ENCODE data around the gene KIT.
"Not testable (repeated sequence)": the region's sequence is repeated elsewhere in the genome, so short reads cannot be mapped to it uniquely, and the experiment has no call there.

KIT gene

GRCh38 chr4:54657551-54658251, at the start of gene KIT:
Gene KIT, plus strand, starts transcription at chr4:54657957. Its CDS starts 58 bp downstream, at chr4:54658015.
- Mint-ChIP-seq H3K36me3 (no peaks in the 10 kb centered on the region), H3K9me3 (no peaks in the 10 kb centered on the region), H3K27ac (no peak within 1 kb of the TSS), H3K27me3 (peaks cover 70% of the 10 kb centered on the region), H3K4me3 (peak within 1 kb of the TSS; percentile 69), H3K4me1 (peaks cover 22% of the 10 kb centered on the region)
- CTCF ChIA-PET: no interaction called here
- peak; percentile 34 for DNase-seq

- CTCF ChIA-PET: no interaction called here
- DNase-seq: no peak
- Mint-ChIP-seq H3K27ac (no peak overlapping the region), H3K36me3 (no peaks in the 10 kb centered on the region), H3K9me3 (no peaks in the 10 kb centered on the region), H3K4me3 (no peak overlapping the region), H3K27me3 (no peaks in the 10 kb centered on the region), H3K4me1 (no peaks in the 10 kb centered on the region)
These were observed 48.4 kb upstream of the KIT start for GRCh38 chr4:54609310-54609709.

GRCh38 chr4:54614149-54614548, 43.6 kb upstream of the KIT start:
- CTCF ChIA-PET: no interaction called here
- no peak overlapping the region for H3K27ac Mint-ChIP-seq
- H3K9me3 Mint-ChIP-seq: no peaks in the 10 kb centered on the region
- no peak overlapping the region for H3K4me3 Mint-ChIP-seq
- DNase-seq: no peak
- peaks cover 4% of the 10 kb centered on the region for H3K27me3 Mint-ChIP-seq
- no peaks in the 10 kb centered on the region for H3K4me1 Mint-ChIP-seq
- no peaks in the 10 kb centered on the region for H3K36me3 Mint-ChIP-seq

DNA sequence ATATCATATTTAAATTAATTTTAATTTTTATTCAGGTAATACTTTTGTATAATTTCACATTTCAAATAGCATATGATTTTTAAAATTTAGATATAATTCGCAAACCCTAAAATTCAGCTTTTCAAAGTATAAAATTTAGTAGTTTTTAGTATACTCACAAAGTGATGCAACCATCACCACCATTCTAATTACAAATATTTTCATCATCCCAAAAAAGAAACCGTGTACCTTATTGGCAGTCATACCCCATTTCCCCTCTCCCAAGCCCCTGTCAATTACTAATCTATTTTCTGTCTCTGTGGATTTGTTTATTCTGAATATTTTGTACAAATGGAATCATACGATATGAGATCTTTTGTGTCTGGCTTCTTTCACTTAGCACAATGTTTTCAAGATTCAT, 37.0 kb upstream of the KIT start:
- Mint-ChIP-seq H3K27me3 (peaks cover 4% of the 10 kb centered on the region), H3K4me3 (no peak overlapping the region), H3K4me1 (no peaks in the 10 kb centered on the region), H3K9me3 (no peaks in the 10 kb centered on the region), H3K36me3 (no peaks in the 10 kb centered on the region), H3K27ac (no peak overlapping the region)
- no peak for DNase-seq
- CTCF ChIA-PET: no interaction called here

DNA sequence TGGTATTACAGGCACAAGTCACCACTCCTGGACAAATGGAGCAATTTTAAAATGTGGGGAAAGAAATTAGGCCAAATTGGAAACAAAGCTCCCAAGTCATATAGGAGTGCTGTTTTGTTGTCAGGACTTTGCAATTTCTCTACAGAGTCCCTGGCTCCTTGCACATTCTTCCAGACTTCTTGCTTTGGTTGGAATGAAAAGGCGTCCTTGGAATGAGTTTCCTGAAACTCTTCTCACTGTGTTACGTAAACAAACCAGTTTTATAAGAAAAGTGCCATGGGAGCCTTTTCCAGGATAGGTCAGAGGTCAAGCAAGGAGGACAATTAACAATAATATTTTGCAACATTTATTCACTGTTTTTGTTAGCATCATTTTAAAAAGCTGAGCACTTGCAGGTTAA, 32.4 kb upstream of the KIT start:
- peaks cover 23% of the 10 kb centered on the region for H3K27me3 Mint-ChIP-seq
- DNase-seq: no peak
- CTCF ChIA-PET: no interaction called here
- H3K36me3 Mint-ChIP-seq: no peaks in the 10 kb centered on the region
- no peak overlapping the region for H3K27ac Mint-ChIP-seq
- H3K4me3 Mint-ChIP-seq: no peak overlapping the region
- H3K9me3 Mint-ChIP-seq: no peaks in the 10 kb centered on the region
- H3K4me1 Mint-ChIP-seq: no peaks in the 10 kb centered on the region

GRCh38 chr4:54626113-54626512, 31.6 kb upstream of the KIT start:
- H3K36me3 Mint-ChIP-seq: no peaks in the 10 kb centered on the region
- H3K4me1 Mint-ChIP-seq: no peaks in the 10 kb centered on the region

DNA sequence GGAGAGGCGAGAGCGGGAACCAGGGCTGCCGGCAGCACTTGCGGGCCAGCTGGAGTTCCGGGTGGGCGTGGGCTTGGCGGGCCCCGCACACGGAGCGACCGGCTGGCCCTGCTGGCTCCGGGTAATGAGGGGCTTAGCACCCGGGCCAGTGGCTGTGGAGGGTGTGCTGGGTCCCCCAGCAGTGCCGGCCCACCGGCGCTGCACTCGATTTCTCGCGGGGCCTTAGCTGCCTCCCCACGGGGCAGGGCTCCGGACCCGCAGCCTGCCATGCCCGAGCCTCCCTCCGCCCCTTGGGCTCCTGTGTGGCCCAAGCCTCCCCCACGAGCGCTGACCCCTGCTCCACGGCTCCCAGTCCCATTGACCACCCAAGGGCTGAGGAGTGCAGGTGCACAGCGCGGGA, 25.2 kb upstream of the KIT start:
- no peaks in the 10 kb centered on the region for H3K9me3 Mint-ChIP-seq
- H3K27me3 Mint-ChIP-seq: peaks cover 13% of the 10 kb centered on the region
- CTCF ChIA-PET: no interaction called here
- no peaks in the 10 kb centered on the region for H3K36me3 Mint-ChIP-seq
- no peak for DNase-seq
- no peak overlapping the region for H3K27ac Mint-ChIP-seq
- H3K4me1 Mint-ChIP-seq: peaks cover 3% of the 10 kb centered on the region
- H3K4me3 Mint-ChIP-seq: no peak overlapping the region

More at GRCh38 chr4:54626113-54626512, 31.6 kb upstream of the KIT start:
- no peak for DNase-seq
- no peaks in the 10 kb centered on the region for H3K9me3 Mint-ChIP-seq
- H3K27ac Mint-ChIP-seq: no peak overlapping the region
- CTCF ChIA-PET: no interaction called here
- no peak overlapping the region for H3K4me3 Mint-ChIP-seq
- peaks cover 23% of the 10 kb centered on the region for H3K27me3 Mint-ChIP-seq

DNA sequence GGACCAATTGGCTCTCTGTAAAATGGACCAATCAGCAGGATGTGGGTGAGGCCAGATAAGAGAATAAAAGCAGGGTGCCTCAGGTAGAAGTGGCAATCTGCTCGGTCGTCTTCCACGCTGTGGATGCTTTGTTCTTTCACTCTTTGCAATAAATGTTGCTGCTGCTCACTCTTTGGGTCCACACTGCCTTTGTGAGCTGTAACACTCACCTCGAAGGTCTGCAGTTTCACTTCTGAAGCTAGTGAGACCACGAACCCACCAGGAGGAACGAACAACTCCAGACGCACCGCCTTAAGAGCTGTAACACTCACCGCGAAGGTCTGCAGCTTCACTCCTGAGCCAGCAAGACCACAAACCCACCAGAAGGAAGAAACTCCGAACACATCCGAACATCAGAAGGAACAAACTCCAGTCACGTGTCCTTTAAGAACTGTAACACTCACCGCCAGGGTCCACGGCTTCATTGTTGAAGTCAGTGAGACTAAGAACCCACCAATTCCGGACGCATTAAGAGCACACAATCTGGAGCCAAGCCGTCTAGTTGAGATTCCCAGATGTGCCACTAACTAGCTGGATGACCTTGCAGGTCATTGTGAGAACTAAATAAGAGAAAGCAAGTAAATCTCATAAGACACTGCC, 24.5 kb upstream of the KIT start:
- H3K27ac Mint-ChIP-seq: not testable (repeated sequence)
- H3K4me3 Mint-ChIP-seq: peak overlapping the region; percentile 31

GRCh38 chr4:54635318-54635717, 22.4 kb upstream of the KIT start:
- H3K36me3 Mint-ChIP-seq: no peaks in the 10 kb centered on the region
- H3K27me3 Mint-ChIP-seq: peaks cover 5% of the 10 kb centered on the region
- no peaks in the 10 kb centered on the region for H3K9me3 Mint-ChIP-seq
- no peak for DNase-seq
- H3K27ac Mint-ChIP-seq: peak overlapping the region; percentile 28
- H3K4me3 Mint-ChIP-seq: no peak overlapping the region
- H3K4me1 Mint-ChIP-seq: peaks cover 4% of the 10 kb centered on the region
- CTCF ChIA-PET: no interaction called here

More for the DNA sequence above, 24.5 kb upstream of the KIT start:
- CTCF ChIA-PET, H3K4me1 Mint-ChIP-seq, H3K9me3 Mint-ChIP-seq, DNase-seq, H3K36me3 Mint-ChIP-seq: not testable (repeated sequence)
- H3K27me3 Mint-ChIP-seq: peaks cover 13% of the 10 kb centered on the region

GRCh38 chr4:54637325-54637724, 20.4 kb upstream of the KIT start:
- H3K27me3 Mint-ChIP-seq: no peaks in the 10 kb centered on the region
- H3K9me3 Mint-ChIP-seq: no peaks in the 10 kb centered on the region
- H3K36me3 Mint-ChIP-seq: no peaks in the 10 kb centered on the region
- H3K27ac Mint-ChIP-seq: no peak overlapping the region
- no peak for DNase-seq
- CTCF ChIA-PET: no interaction called here
- H3K4me3 Mint-ChIP-seq: no peak overlapping the region
- H3K4me1 Mint-ChIP-seq: peaks cover 10% of the 10 kb centered on the region

DNA sequence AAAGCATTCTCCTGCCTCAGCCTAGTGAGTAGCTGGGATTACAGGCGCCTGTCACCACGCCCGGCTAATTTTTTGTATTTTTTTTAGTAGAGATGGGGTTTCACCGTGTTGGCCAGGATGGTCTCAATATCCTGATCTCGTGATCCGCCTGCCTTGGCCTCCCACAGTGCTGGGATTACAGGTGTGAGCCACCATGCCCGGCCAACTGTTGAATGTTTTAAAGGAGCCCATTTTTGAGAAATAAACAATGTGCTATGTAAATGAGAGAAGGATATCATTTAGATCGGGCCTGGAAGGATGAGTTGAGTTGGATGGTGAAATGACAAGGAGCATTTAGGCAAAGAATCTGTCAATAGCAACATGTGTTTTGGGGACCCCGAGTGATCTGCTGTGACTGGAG, 16.7 kb upstream of the KIT start:
- not testable (repeated sequence) for H3K27ac Mint-ChIP-seq, H3K9me3 Mint-ChIP-seq, H3K36me3 Mint-ChIP-seq, H3K4me3 Mint-ChIP-seq, DNase-seq, H3K4me1 Mint-ChIP-seq, H3K27me3 Mint-ChIP-seq
- CTCF ChIA-PET: interaction anchor here (0.6 kb wide), 1 partner anchor 222 kb away, joined by 3 read pairs; no protein-coding TSS in a partner anchor

- no peaks in the 10 kb centered on the region for H3K9me3 Mint-ChIP-seq
- no peak overlapping the region for H3K4me3 Mint-ChIP-seq
- H3K27me3 Mint-ChIP-seq: peaks cover 10% of the 10 kb centered on the region
- H3K27ac Mint-ChIP-seq: no peak overlapping the region
- CTCF ChIA-PET: no interaction called here
- peaks cover 7% of the 10 kb centered on the region for H3K4me1 Mint-ChIP-seq
- H3K36me3 Mint-ChIP-seq: no peaks in the 10 kb centered on the region
- no peak for DNase-seq
These were observed 14.6 kb upstream of the KIT start for GRCh38 chr4:54643172-54643571.

- no peak for DNase-seq
- no peak overlapping the region for H3K4me3 Mint-ChIP-seq
- no peaks in the 10 kb centered on the region for H3K36me3 Mint-ChIP-seq
- CTCF ChIA-PET: no interaction called here
- no peak overlapping the region for H3K27ac Mint-ChIP-seq
- no peaks in the 10 kb centered on the region for H3K9me3 Mint-ChIP-seq
- peaks cover 7% of the 10 kb centered on the region for H3K4me1 Mint-ChIP-seq
- peaks cover 10% of the 10 kb centered on the region for H3K27me3 Mint-ChIP-seq
These were observed 13.6 kb upstream of the KIT start for GRCh38 chr4:54643958-54644751.

DNA sequence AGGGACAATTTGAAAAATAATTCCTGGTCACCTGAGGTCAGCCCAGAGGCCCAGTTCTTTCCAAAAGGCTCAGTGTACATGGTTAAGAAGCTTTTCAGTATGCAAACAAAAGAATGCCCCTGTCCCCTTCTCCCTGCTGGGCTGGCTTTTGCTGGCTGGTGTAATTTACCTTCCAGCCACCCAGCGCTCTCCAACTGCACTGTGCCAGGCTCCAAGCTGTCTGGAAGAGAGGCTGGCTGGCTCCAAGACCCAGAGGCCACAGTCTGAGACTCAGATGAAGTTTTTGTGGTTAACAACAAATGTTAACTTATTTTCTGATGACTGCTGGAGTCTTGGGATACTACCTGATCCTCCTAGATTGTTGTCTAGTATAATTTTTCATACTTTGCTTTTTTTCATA, 11.9 kb upstream of the KIT start:
- Mint-ChIP-seq H3K9me3 (no peaks in the 10 kb centered on the region), H3K27me3 (peaks cover 10% of the 10 kb centered on the region), H3K27ac (no peak overlapping the region), H3K4me3 (no peak overlapping the region), H3K4me1 (peaks cover 2% of the 10 kb centered on the region), H3K36me3 (no peaks in the 10 kb centered on the region)
- CTCF ChIA-PET: no interaction called here
- no peak for DNase-seq

DNA sequence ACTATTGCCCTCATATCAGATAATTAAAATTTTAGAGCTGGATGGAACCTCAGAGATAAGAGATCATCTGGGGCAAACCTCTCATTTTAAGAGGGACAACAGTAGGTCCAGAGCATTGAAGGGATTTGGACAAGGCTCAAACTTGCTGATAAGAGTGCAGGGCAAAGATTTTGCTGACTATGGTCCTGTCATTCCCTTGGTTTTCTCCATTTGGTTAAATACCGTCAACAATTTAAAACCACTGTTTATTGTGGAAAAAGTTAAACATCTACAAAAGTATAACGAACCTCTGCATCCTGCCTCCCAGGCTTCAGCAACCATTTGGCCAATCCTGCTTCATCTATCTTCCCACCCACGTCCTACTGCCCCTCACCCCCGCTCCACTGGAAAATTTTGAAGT, 10.7 kb upstream of the KIT start:
- no peaks in the 10 kb centered on the region for H3K4me1 Mint-ChIP-seq
- H3K27ac Mint-ChIP-seq: no peak overlapping the region
- peaks cover 14% of the 10 kb centered on the region for H3K27me3 Mint-ChIP-seq
- CTCF ChIA-PET: no interaction called here
- H3K4me3 Mint-ChIP-seq: no peak overlapping the region
- no peak for DNase-seq
- H3K36me3 Mint-ChIP-seq: no peaks in the 10 kb centered on the region
- no peaks in the 10 kb centered on the region for H3K9me3 Mint-ChIP-seq

Data from activated naive CD4-positive, alpha-beta T cell treated with anti-CD3 and anti-CD28 coated beads, Interleukin-2, amount 10 ng/mL, durations not matched to agents 7 days and 5 days (primary cell).